GM21737 (cell line): ENCODE measurements around the gene ZNF554.
"Not testable (repeated sequence)": the region's sequence is repeated elsewhere in the genome, so short reads cannot be mapped to it uniquely, and the experiment has no call there.

Experiments used
- ATAC-seq: cut with Tn5 transposase; IDR thresholded peaks from one replicate; pipeline ENCODE4 v1.9.1; 2021; ENCODE audit warnings: mild to moderate bottlenecking, moderate library complexity; ENCODE audit not compliant: unreplicated experiment

Gene ZNF554

GRCh38 chr19:2806736-2807378, 12.8 kb upstream of the ZNF554 start:
- no peak for ATAC-seq

DNA sequence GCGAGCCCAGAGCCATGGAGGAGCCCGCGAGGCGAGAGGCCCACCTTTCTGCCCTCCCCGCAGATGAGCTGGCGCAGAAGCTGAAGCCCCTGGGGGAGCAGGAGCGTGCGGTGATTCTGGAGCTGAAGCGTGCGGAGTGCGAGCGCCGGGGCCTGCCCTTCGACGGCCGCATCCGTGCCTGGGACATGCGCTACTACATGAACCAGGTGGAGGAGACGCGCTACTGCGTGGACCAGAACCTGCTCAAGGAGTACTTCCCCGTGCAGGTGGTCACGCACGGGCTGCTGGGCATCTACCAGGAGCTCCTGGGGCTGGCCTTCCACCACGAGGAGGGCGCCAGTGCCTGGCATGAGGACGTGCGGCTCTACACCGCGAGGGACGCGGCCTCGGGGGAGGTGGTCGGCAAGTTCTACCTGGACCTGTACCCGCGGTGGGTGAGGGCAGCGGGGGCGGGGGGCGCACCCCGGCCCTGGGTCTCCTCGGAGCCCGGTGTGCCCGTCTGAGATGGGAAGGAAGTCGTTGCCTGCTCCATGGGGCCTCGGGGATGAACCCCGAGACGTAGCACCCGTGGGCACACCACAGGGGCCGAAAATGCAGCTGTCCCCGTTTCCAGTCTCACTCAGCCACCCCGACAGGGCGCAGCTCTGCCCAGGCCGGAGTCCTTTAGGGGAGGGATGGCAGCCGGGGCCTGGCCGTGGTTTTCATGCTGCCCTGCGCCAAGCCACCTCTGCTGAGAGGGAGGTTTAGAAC, 12.1 kb upstream of the ZNF554 start:
- ATAC-seq, result no peak

DNA sequence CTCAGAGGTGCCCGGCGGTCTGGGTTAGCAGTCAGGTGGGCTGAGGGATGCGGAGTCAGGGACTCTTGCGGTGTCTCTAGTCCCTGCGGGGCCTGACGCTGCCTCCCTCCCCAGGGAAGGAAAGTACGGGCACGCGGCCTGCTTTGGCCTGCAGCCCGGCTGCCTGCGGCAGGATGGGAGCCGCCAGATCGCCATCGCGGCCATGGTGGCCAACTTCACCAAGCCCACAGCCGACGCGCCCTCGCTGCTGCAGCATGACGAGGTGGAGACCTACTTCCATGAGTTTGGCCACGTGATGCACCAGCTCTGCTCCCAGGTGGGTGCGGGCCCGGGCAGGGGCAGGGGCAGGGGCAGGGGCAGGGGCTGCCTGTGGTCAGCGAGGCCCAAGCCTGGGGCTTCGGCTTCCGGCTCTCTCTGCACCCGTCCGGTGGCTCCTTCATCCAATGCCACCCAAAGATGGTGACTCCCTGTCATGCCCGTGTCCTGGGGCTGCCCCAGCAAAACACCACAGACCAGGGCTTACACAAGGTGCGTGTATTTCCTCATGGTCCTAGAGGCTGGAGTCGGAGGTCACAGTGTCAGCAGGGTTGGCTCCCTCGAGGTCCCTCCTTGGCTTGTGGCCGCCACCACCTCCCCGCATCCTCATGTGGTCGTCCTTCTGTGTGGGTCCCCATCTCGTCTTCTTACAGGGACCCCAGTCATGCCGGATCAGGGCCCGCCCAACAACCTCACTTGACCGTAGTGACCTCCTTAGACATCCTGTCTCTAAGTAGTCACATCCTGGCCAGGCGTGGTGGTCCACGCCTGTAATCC, 11.3 kb upstream of the ZNF554 start:
- ATAC-seq, result no peak

- no peak for ATAC-seq
These were observed 10.1 kb upstream of the ZNF554 start for GRCh38 chr19:2809387-2810140.

DNA sequence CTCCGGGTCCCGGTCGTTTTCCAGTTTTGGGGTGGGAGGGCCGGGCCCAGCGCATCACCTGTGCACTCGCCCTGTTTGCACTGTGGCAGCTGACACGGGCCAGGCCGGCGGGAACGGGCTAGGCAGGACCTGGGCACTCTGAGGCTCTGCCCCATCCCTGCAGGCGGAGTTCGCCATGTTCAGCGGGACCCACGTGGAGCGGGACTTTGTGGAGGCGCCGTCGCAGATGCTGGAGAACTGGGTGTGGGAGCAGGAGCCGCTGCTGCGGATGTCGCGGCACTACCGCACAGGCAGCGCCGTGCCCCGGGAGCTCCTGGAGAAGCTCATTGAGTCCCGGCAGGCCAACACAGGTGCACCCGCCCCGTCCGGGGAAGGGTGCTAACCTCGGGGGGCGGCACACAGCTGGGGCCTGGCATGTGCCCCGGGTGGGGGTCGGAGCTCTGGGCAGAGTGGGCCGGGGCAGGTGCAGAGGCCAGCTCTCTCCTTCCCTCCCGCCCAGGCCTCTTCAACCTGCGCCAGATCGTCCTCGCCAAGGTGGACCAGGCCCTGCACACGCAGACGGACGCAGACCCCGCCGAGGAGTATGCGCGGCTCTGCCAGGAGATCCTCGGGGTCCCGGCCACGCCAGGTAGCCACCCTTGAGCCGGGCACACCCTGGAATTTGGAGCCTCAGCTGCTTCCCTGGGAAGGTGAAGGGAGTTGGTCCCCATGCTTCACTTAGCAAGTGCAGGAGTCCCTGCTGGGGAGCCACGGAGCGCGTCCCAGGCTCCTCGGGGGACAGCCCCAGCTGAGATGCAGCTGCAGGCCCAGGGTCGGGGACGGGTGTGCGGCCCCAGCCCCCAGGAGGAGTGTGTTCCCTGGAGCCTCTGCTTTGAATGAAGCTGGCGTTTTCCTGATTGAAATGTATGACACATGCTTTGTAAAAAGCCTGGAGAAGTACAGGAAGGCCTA, 9.3 kb upstream of the ZNF554 start:
- no peak for ATAC-seq

GRCh38 chr19:2811221-2811722, 8.4 kb upstream of the ZNF554 start:
- no peak for ATAC-seq

DNA sequence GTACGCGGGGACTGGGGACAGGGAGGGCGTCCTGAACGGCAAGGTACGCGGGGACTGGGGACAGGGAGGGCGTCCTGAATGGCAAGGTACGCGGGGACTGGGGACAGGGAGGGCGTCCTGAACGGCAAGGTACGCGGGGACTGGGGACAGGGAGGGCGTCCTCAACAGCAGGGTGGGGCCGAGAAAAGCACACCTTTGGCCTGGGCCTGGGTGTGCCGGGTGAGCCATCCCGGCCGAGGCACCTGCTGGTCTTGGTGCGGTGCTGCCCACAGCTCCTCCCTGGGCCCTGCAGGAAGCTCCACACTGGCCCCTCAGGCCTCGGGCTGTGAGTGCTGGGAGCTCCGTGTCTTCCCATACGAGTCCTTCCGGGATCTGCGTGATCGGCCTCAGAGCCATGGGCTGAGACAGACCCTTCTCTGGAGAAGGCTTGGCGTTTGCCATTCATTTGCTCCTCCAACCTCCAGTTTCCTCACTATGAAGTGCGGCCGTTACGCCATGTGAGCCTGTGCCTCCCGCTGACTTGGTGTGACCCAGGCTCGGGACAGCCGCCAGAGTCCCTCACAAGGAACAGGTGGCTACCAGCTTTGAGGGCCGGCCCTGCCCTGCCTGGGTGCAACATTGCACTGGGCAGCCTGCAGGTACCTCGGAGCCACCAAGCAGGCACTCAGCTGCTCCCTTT, 7.8 kb upstream of the ZNF554 start:
- no peak for ATAC-seq

- no peak for ATAC-seq
These were observed 7.0 kb upstream of the ZNF554 start for GRCh38 chr19:2812414-2813234.

DNA sequence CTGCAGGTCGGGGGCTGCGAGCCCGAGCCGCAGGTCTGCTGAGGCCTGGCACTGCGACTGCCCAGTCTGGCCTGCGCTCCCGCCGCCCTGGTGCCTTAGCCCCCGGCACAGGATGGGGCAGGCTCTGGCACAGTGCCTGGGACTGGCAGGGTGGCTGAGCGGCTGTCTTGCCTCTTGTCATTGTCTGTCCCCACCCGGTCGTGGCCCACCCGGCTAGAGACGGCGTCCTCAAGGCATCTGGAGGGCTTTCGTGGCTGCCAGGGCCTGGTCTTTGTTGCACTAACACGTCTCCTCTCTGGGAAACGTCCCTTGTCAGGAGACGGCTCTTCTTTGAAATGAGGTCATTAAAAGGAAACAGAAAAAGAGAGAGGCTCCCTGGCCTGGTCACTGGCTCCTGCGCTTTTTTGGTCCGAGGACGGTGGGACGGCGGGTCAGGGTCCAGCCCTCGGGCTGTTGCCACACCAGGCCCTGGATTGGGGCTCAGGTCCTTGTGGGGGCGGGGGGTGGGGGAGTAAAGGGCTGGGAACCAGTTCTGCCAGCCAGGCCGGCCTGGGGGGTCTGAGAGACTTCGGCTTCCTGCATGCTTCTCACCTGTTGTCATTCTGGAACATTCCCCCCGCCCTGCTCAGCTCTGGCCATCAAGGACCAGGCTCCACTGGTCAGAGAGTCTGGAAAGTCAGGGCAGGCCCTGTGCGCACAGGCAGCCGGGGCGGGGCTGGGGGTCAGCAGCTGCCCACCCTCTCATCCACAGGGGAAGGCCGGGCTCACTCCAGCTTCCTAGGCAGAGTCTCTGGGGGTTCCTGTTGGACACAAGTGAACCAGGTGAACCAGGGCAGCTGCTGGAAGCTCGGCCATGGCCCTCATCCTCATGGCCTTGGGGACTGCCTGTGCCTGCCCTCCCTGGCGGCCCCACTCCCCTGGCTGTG, 6.2 kb upstream of the ZNF554 start:
- no peak for ATAC-seq

DNA sequence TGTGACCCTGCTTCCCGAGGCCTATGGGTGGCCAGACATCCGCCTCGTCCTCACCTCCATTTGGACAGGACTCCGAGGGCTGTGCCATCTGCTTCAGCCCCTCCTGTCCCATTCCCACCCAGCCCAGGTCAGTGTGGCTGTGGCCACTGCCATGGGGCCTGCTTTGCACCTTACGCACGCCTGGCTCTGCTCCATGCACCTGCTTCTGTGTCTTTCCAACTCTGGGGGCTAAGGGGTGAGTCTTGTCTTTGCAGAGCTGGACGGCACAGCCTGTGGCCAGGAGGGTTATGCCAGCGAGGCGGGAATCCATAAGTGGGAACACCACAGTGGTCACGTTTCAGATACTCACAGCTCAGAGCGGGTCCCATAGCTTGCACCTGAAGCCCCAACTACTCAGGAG, 5.2 kb upstream of the ZNF554 start:
- no peak for ATAC-seq

- ATAC-seq, result no peak
These were observed 4.5 kb upstream of the ZNF554 start for GRCh38 chr19:2815191-2815614.

GRCh38 chr19:2815923-2816322, 3.7 kb upstream of the ZNF554 start:
- ATAC-seq, result no peak

DNA sequence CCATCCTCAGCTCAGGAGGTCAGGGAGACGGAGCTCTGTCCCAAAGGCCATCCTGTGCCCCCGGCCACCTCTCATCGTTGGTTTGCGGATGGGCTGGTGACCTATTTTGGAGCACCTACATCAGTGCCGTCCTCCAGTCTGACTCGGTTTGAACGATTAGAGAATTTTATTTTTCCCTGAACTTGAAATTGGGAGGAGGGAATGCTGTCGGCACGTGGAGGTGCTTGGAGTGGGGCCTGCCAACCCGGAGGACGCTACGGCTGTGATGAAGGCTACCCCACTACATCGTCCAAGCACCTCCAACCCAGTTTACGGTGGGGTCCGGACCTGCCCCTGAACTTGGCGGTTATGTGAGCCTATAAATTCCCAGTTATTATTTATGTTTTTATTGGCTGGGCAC, 3.0 kb upstream of the ZNF554 start:
- no peak for ATAC-seq

DNA sequence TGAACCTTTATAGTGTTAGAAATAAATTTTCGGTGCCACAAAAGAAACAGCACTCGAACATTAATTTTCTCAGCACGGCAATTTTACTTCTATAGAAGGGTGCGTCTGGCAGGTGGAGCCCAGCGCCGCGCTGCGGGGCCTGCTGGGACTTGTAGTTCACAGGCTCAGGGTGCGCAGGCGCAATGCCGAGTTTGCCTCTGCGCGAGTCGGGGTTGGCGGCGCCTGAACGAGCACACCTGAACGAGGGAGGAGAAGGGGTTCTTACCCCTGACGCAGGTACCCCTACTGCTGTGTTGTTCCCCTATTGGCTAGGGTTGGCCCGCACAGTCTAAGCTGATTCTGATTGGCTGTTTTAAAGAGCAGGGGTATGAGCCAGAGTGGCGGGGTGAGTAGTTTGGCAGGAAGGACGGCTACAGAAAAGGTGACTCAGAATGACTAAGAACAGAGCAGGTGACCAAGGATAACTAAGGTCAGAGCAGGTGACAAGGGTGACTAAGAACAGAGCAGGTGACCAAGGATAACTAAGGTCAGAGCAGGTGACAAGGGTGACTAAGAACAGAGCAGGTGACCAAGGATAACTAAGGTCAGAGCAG, 2.3 kb upstream of the ZNF554 start:
- not testable (repeated sequence) for ATAC-seq

GRCh38 chr19:2820112-2820702, 539 bp downstream of the ZNF554 start:
- peak; percentile 28 for ATAC-seq

DNA sequence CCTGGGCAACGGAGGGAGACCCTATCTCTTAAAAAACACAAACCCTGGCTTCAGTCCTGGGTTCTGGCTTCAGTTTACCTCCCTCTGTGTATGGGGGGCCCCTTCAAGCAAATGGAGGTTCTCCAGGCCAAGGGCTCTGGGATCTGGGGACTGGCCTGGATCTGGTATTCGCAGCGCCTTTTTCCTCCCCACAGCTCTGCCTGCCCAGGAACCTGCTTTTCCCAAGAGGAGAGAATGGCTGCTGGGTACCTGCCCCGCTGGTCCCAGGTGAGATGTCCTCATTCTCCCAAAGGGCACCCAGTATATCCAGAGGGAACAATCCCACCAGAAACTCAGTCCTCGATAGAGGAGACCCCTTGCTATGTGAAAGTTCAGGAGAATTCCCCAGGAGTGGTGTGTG, 3.2 kb downstream of the ZNF554 start:
- ATAC-seq, result no peak

- ATAC-seq, result no peak
These were observed 4.0 kb downstream of the ZNF554 start for GRCh38 chr19:2823646-2824045.
